HCT116 (cell line): ENCODE data around the gene CLDN20. TPM values are rescaled to one million over a fixed set of nuclear protein-coding genes. Genes with fewer than 3 reads are reported as not detected.

Experiments used
- ATAC-seq: fragments of 200-7000 bp; cut with Tn5 transposase; 2 replicates; pipeline ENCODE4 v1.9.1; 2020; ENCODE audit warnings: mild to moderate bottlenecking, moderate library complexity
- BruUV-seq: library from RNA; stranded (reverse); fragments of 400-500 nt; replicated peaks from 2 replicates; lab custom pipeline; 2021; lab: Mats Ljungman, UMichigan
- CTCF ChIA-PET: fragments of 300-600 bp; sonication (Branson Sonifier 250); formaldehyde crosslinking; loops from one replicate; lab custom pipeline; 2021; ENCODE audit warnings: antibody characterized with exemption; lab: Charles Lee
- POLR2A ChIA-PET: fragments of 300-600, 350-600 bp; sonication (Branson Sonifier 250); formaldehyde crosslinking; loops from one replicate; lab custom pipeline; 2021; ENCODE audit warnings: antibody characterized with exemption; lab: Charles Lee
- RAD21 ChIA-PET, 2 experiments: fragments of 300-600 bp; sonication (Branson Sonifier 250); formaldehyde crosslinking; loops; one replicate each; lab custom pipeline; 2023; ENCODE audit warnings: low total read pairs in 2 of 2; ENCODE audit not compliant: uncharacterized antibody in 2 of 2, unreplicated experiment in 2 of 2, low non-redundant PET in 1 of 2; lab: Charles Lee
- DNase-seq: peaks from one replicate; pipeline ENCODE4 v3.0.0-alpha.2; 2010; ENCODE audit warnings: low read depth, low spot score
- H2AFZ ChIP-seq: fragments of 200-600 bp; shearing (Covaris generic), sonication (generic); 2 replicates; pipeline ENCODE4 v1.6.1; 2017; ENCODE audit warnings: low read depth, mixed run types, mixed read lengths, antibody characterized with exemption, low read length; ENCODE audit not compliant: poor library complexity, severe bottlenecking
- H3K27ac ChIP-seq: 2 replicates; pipeline ENCODE4 v1.5.1; 2012; ENCODE audit warnings: low read depth, low read length
- H3K27me3 ChIP-seq: fragments of 200-600 bp; sonication (generic); 2 replicates; pipeline ENCODE4 v1.6.1; 2016; ENCODE audit warnings: mixed run types, low read length, mixed read lengths; ENCODE audit not compliant: insufficient read depth
- H3K36me3 ChIP-seq, 2 experiments: fragments of 200-500 bp in 1 of 2; fragments of 200-600 bp in 1 of 2; sonication (Bioruptor generic) in 1 of 2; sonication (generic) in 1 of 2; 2 replicates each; pipeline versions ENCODE4 v1.5.1 to v1.6.1; 2014 to 2016; ENCODE audit warnings: low read length in 2 of 2, inconsistent platforms in 1 of 2, mixed read lengths in 1 of 2, mixed run types in 1 of 2; ENCODE audit not compliant: insufficient read depth in 2 of 2, control insufficient read depth in 1 of 2
- H3K4me1 ChIP-seq, 2 experiments: fragments of 200-600 bp in 1 of 2; sonication (generic) in 1 of 2; 2 replicates each; pipeline versions ENCODE4 v1.5.1 to v1.6.1; 2012 to 2017; ENCODE audit warnings: low read length in 2 of 2, inconsistent platforms in 1 of 2, mild to moderate bottlenecking in 1 of 2, mixed read lengths in 1 of 2, mixed run types in 1 of 2, moderate library complexity in 1 of 2; ENCODE audit not compliant: insufficient read depth in 2 of 2, control insufficient read depth in 1 of 2
- H3K4me2 ChIP-seq: fragments of 200-600 bp; sonication (generic); 2 replicates; pipeline ENCODE4 v1.6.1; 2017; ENCODE audit warnings: mixed run types, low read length, mixed read lengths
- H3K4me3 ChIP-seq, 2 experiments: fragments of 200-600 bp in 1 of 2; sonication (generic) in 1 of 2; replicated peaks in 1 of 2; 2 replicates each; pipeline ENCODE4 v1.5.1; 2011 to 2016; ENCODE audit warnings: low read length in 2 of 2, control low read depth in 1 of 2, low read depth in 1 of 2, mild to moderate bottlenecking in 1 of 2, mixed read lengths in 1 of 2, mixed run types in 1 of 2
- H3K79me2 ChIP-seq: fragments of 200-600 bp; sonication (generic); 2 replicates; pipeline ENCODE4 v1.6.1; 2017; ENCODE audit warnings: mild to moderate bottlenecking, mixed run types, low read length, moderate library complexity, mixed read lengths; ENCODE audit not compliant: insufficient read depth
- H3K9ac ChIP-seq: fragments of 200-600 bp; sonication (generic); 2 replicates; pipeline ENCODE4 v1.6.1; 2016; ENCODE audit warnings: low read length, mixed read lengths
- H3K9me2 ChIP-seq: fragments of 200-600 bp; sonication (generic), shearing (Covaris generic); 2 replicates; pipeline ENCODE4 v1.6.1; 2017; ENCODE audit warnings: mixed run types, mild to moderate bottlenecking, moderate library complexity; ENCODE audit not compliant: insufficient read depth
- H3K9me3 ChIP-seq, 2 experiments: fragments of 200-500 bp in 1 of 2; fragments of 200-600 bp in 1 of 2; sonication (Bioruptor generic) in 1 of 2; sonication (generic) in 1 of 2; 2 replicates each; pipeline ENCODE4 v1.6.1; 2014 to 2017; ENCODE audit warnings: low read length in 2 of 2, mixed read lengths in 2 of 2, inconsistent platforms in 1 of 2, low read depth in 1 of 2, mild to moderate bottlenecking in 1 of 2, mixed run types in 1 of 2, moderate library complexity in 1 of 2; ENCODE audit not compliant: control insufficient read depth in 1 of 2, insufficient read depth in 1 of 2
- H4K20me1 ChIP-seq: fragments of 200-600 bp; sonication (generic), shearing (Covaris generic); 2 replicates; pipeline ENCODE4 v1.6.1; 2017; ENCODE audit warnings: mixed run types, mild to moderate bottlenecking, moderate library complexity; ENCODE audit not compliant: insufficient read depth
- CBX3 ChIP-seq: IDR thresholded peaks from 2 replicates; pipeline ENCODE4 v1.6.1; 2012; ENCODE audit warnings: low read depth
- CTCF ChIP-seq, 3 experiments: fragments of 200-600 bp in 1 of 3; sonication (generic) in 1 of 3; IDR thresholded peaks in 2 of 3; conservative IDR thresholded peaks in 1 of 3; 2 replicates each; pipeline ENCODE4 v1.5.1; 2012 to 2017; ENCODE audit warnings: low read depth in 2 of 3, low read length in 2 of 3, antibody characterized with exemption in 1 of 3, borderline replicate concordance in 1 of 3, control low read depth in 1 of 3, mild to moderate bottlenecking in 1 of 3, mixed read lengths in 1 of 3, mixed run types in 1 of 3, moderate library complexity in 1 of 3; ENCODE audit not compliant: insufficient read depth in 1 of 3
- EGR1 ChIP-seq: IDR thresholded peaks from 2 replicates; pipeline ENCODE4 v1.6.1; 2012; ENCODE audit warnings: low read depth
- ELF1 ChIP-seq: IDR thresholded peaks from 2 replicates; pipeline ENCODE4 v1.6.1; 2012; ENCODE audit warnings: low read depth, borderline replicate concordance
- EZH2 ChIP-seq: fragments of 200-600 bp; sonication (generic); IDR thresholded peaks from 2 replicates; pipeline ENCODE4 v1.6.1; 2017; ENCODE audit warnings: antibody characterized with exemption, mixed run types
- EZH2phosphoT487 ChIP-seq: fragments of 200-600 bp; IDR thresholded peaks from 2 replicates; pipeline ENCODE4 v1.6.1; 2018; ENCODE audit warnings: antibody characterized with exemption, borderline replicate concordance
- FOSL1 ChIP-seq: IDR thresholded peaks from 2 replicates; pipeline ENCODE4 v1.6.1; 2012; ENCODE audit warnings: low read depth
- JUND ChIP-seq: IDR thresholded peaks from 2 replicates; pipeline ENCODE4 v1.6.1; 2012
- POLR2AphosphoS5 ChIP-seq: IDR thresholded peaks from 2 replicates; pipeline ENCODE4 v1.6.1; 2011; ENCODE audit warnings: mild to moderate bottlenecking, low read depth, low read length, moderate library complexity
- SIN3A ChIP-seq: IDR thresholded peaks from 2 replicates; pipeline ENCODE4 v1.6.1; 2012; ENCODE audit warnings: low read depth
- SP1 ChIP-seq: IDR thresholded peaks from 2 replicates; pipeline ENCODE4 v1.6.1; 2012; ENCODE audit warnings: low read depth
- SRF ChIP-seq: IDR thresholded peaks from 2 replicates; pipeline ENCODE4 v1.6.1; 2012; ENCODE audit warnings: low read depth
- TCF7L2 ChIP-seq: IDR thresholded peaks from 2 replicates; pipeline ENCODE4 v1.7.0; 2011; ENCODE audit warnings: borderline replicate concordance, inconsistent platforms; ENCODE audit not compliant: insufficient read depth, insufficient read length; ENCODE audit errors: extremely low read depth
- YY1 ChIP-seq: IDR thresholded peaks from 2 replicates; pipeline ENCODE4 v1.6.1; 2011; ENCODE audit warnings: low read length, low read depth, moderate library complexity, mild to moderate bottlenecking; ENCODE audit not compliant: insufficient replicate concordance; ENCODE audit errors: extremely low read depth
- ZBTB33 ChIP-seq: IDR thresholded peaks from 2 replicates; pipeline ENCODE4 v1.6.1; 2011; ENCODE audit warnings: mild to moderate bottlenecking, low read length, moderate library complexity; ENCODE audit not compliant: insufficient replicate concordance; ENCODE audit errors: extremely low read depth
- ZFX ChIP-seq: fragments of 450-650 bp; IDR thresholded peaks from 2 replicates; pipeline ENCODE4 v1.6.1; 2017
- ZNF274 ChIP-seq: fragments of 200-500 bp; sonication (Bioruptor generic); IDR thresholded peaks from 2 replicates; pipeline ENCODE4 v1.6.1; 2014; ENCODE audit warnings: mild to moderate bottlenecking, low read depth, low read length, inconsistent platforms
- intact Hi-C: fragments of 100-400 bp; cut with micrococcal nuclease; formaldehyde crosslinking; loops from 2 replicates; pipeline ENCODE4 v1.10.0; 2022
- total RNA-seq: library from RNA; stranded (reverse); gene quantifications from one replicate; pipeline ENCODE4 v1.2.1, GENCODE V29; 2021; ENCODE audit not compliant: unreplicated experiment
- TF ChIP-seq, protein P1 (sequence below): IDR thresholded peaks from 2 replicates; pipeline ENCODE4 v1.6.1; 2012
- TF ChIP-seq, protein P2 (sequence below): IDR thresholded peaks from 2 replicates; pipeline ENCODE4 v1.6.1; 2012
- TF ChIP-seq, protein P3 (sequence below): IDR thresholded peaks from 2 replicates; pipeline ENCODE4 v1.6.1; 2012; ENCODE audit warnings: low read depth

Gene CLDN20
- total RNA-seq, 1 experiment from 2014 or later, result not detected

GRCh38 chr6:155221086-155221485 lies 42.7 kb upstream of the CLDN20 start:
- ATAC-seq, result no peak
- RAD21 ChIA-PET, result no interaction called here

More at GRCh38 chr6:155221086-155221485, 42.7 kb upstream of the CLDN20 start:
- Histone ChIP-seq H3K36me3 (no peaks in the 10 kb centered on the region), H3K4me2 (no peak overlapping the region), H3K27me3 (no peaks in the 10 kb centered on the region), H3K4me1 (peaks cover 0 to 19% of the 10 kb centered on the region in 2 experiments; a peak in 2 of 4 replicates), H3K27ac (no peak overlapping the region), H3K4me3 (no peak overlapping the region), H3K79me2 (no peaks in the 10 kb centered on the region), H3K9ac (no peak overlapping the region), H3K9me2 (no peaks in the 10 kb centered on the region), H2AFZ (no peak overlapping the region), H3K9me3 (no peaks in the 10 kb centered on the region), H4K20me1 (no peaks in the 10 kb centered on the region)
- BruUV-seq, result no TSS peak
- ChIA-PET CTCF (no interaction called here), POLR2A (no interaction called here)
- no peak for DNase-seq
- TF ChIP-seq, protein P1, sequence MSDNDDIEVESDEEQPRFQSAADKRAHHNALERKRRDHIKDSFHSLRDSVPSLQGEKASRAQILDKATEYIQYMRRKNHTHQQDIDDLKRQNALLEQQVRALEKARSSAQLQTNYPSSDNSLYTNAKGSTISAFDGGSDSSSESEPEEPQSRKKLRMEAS, result no peak
- TF ChIP-seq EZH2phosphoT487 (no peak), SRF (no peak), YY1 (no peak), CBX3 (no peak), POLR2AphosphoS5 (no peak), ELF1 (no peak), TCF7L2 (no peak), EGR1 (no peak), ZNF274 (no peak), FOSL1 (no peak), ZBTB33 (no peak), SP1 (no peak), CTCF (IDR thresholded peaks at IDR 0.05 in 2 of 3, conservative IDR thresholded peaks at IDR 0.05 in 1 of 3; ENCODE audit: borderline replicate concordance in 1 of 3, insufficient read depth in 1 of 3, low read depth in 2 of 3, low read length in 2 of 3) (no peak), SIN3A (no peak), ZFX (no peak), JUND (no peak), EZH2 (no peak)
- TF ChIP-seq, protein P2, sequence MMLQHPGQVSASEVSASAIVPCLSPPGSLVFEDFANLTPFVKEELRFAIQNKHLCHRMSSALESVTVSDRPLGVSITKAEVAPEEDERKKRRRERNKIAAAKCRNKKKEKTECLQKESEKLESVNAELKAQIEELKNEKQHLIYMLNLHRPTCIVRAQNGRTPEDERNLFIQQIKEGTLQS, result no peak
- TF ChIP-seq, protein P3, sequence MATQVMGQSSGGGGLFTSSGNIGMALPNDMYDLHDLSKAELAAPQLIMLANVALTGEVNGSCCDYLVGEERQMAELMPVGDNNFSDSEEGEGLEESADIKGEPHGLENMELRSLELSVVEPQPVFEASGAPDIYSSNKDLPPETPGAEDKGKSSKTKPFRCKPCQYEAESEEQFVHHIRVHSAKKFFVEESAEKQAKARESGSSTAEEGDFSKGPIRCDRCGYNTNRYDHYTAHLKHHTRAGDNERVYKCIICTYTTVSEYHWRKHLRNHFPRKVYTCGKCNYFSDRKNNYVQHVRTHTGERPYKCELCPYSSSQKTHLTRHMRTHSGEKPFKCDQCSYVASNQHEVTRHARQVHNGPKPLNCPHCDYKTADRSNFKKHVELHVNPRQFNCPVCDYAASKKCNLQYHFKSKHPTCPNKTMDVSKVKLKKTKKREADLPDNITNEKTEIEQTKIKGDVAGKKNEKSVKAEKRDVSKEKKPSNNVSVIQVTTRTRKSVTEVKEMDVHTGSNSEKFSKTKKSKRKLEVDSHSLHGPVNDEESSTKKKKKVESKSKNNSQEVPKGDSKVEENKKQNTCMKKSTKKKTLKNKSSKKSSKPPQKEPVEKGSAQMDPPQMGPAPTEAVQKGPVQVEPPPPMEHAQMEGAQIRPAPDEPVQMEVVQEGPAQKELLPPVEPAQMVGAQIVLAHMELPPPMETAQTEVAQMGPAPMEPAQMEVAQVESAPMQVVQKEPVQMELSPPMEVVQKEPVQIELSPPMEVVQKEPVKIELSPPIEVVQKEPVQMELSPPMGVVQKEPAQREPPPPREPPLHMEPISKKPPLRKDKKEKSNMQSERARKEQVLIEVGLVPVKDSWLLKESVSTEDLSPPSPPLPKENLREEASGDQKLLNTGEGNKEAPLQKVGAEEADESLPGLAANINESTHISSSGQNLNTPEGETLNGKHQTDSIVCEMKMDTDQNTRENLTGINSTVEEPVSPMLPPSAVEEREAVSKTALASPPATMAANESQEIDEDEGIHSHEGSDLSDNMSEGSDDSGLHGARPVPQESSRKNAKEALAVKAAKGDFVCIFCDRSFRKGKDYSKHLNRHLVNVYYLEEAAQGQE, result no peak
- intact Hi-C loops, result no loop called here
